HUES6 (cell line): Measurements from ENCODE around the gene FAM3B.

Experiments used
- H3K27ac ChIP-seq: 2 replicates; pipeline ENCODE4 v1.7.0; 2013; ENCODE audit warnings: low read depth, mild to moderate bottlenecking, low read length, inconsistent platforms
- H3K27me3 ChIP-seq: 2 replicates; pipeline ENCODE4 v1.6.1; 2013; ENCODE audit warnings: low read length; ENCODE audit not compliant: control insufficient read depth, insufficient read depth
- H3K36me3 ChIP-seq: 2 replicates; pipeline ENCODE4 v1.6.1; 2013; ENCODE audit warnings: low read length; ENCODE audit not compliant: control insufficient read depth, insufficient read depth
- H3K4me1 ChIP-seq: 2 replicates; pipeline ENCODE4 v1.6.1; 2013; ENCODE audit warnings: low read length; ENCODE audit not compliant: control insufficient read depth, insufficient read depth
- H3K4me3 ChIP-seq: 2 replicates; pipeline ENCODE4 v1.5.1; 2013; ENCODE audit warnings: low read depth, low read length
- H3K9ac ChIP-seq: one replicate; pipeline ENCODE4 v1.6.1; 2013; ENCODE audit warnings: mild to moderate bottlenecking, low read length
- H3K9me3 ChIP-seq: 2 replicates; pipeline ENCODE4 v1.6.1; 2013; ENCODE audit warnings: low read depth, low read length; ENCODE audit not compliant: control insufficient read depth, insufficient read depth

The FAM3B gene

DNA sequence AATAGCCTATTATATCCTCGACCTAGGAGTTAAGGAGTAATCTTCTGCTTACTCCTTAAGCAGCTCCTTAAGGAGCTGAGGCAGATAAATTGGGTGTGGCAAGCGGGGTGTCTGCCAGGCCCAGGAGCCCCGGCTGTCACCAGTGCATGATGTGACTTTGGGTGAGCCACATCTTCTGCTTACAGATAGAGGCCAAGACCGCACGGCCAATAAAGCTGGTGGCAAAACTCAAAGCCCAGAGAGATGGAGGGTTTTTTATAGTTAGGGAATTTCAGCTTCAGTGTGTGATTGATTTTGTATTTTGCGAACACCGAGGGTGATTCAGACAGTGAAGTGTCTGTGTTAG lies 55.1 kb downstream of the FAM3B start:
- Histone ChIP-seq H3K4me1 (peaks cover 12% of the 10 kb centered on the region; the same call in 1 of the 2 replicates), H3K27ac (no peak overlapping the region), H3K36me3 (no peaks in the 10 kb centered on the region), H3K4me3 (no peak overlapping the region), H3K27me3 (peaks cover 13% of the 10 kb centered on the region; the same call in 1 of the 2 replicates), H3K9ac (no peak overlapping the region), H3K9me3 (no peaks in the 10 kb centered on the region)

DNA sequence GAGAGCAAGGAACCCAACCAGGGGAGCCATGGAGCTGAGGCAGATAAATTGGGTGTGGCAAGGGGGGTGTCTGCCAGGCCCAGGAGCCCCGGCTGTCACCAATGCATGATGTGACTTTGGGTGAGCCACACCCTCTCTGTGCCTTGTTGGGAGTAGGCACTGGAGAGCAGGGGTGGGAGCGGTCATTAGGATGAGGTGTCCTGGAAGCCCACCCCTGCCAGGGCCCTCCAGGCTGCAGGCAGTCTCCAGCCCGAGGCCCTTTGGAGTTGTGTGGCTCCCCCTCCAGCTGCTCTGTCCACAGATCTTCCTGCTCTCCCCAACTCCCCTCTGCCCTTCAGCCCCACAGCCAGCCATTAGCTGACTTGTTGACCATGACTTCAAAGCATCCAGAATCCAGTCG lies 56.7 kb downstream of the FAM3B start:
- H3K9ac ChIP-seq: no peak overlapping the region
- no peaks in the 10 kb centered on the region for H3K9me3 ChIP-seq
- no peaks in the 10 kb centered on the region for H3K36me3 ChIP-seq
- H3K4me3 ChIP-seq: no peak overlapping the region
- peaks cover 7% of the 10 kb centered on the region; the same call in 1 of the 2 replicates for H3K27me3 ChIP-seq
- H3K27ac ChIP-seq: no peak overlapping the region
- H3K4me1 ChIP-seq: peaks cover 12% of the 10 kb centered on the region; the same call in 1 of the 2 replicates

DNA sequence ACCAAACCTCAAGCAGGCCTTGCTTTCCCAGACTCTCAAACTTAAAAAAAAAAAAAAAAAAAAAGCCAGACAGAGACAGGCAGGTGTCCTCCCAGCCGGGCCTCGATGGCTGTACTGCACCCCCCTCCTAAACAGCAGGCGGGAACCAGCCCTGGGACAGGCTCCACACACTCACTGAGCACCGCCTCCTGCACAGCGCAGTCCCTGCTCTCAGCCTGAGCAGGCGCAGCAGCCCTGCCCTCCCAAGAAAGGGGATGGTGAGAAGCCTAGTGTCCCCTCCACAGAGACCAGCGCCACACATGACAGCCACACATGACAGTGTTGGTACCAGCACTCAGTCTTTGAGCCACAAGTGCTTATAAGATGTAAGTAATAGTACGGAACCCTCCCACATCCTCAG lies 57.2 kb downstream of the FAM3B start:
- Histone ChIP-seq H3K27me3 (peaks cover 2% of the 10 kb centered on the region; the same call in 1 of the 2 replicates), H3K27ac (no peak overlapping the region), H3K9me3 (no peaks in the 10 kb centered on the region), H3K36me3 (no peaks in the 10 kb centered on the region), H3K9ac (no peak overlapping the region), H3K4me1 (peaks cover 11% of the 10 kb centered on the region; the same call in 1 of the 2 replicates), H3K4me3 (no peak overlapping the region)

DNA sequence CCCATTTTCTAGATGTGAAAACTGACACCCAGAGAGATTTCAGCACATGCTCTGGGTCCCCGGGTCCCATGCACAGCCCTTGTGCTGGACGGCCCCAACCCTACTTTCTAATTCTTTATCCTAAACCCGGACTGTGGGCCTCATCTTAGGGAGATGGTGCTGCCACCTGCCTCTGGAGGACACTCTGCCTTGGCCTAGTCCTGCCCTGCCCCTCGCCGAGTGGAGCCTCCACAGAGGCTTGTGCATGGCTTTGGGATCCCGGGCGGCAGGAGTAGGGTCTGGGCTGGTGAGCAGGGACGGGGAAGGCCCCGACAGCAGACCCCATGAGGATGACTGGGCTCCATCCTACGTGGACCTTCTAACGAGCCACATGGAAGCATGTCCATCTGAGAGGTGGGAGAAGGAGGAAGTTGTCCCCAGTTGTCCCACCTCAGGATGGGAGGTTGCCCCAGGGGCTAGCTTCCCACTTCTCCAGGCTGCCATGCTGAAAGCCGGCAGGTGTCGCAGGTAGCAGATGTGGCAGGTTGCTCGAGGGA lies 57.6 kb downstream of the FAM3B start:
- H3K27me3 ChIP-seq: no peaks in the 10 kb centered on the region
- no peak overlapping the region for H3K9ac ChIP-seq
- no peak overlapping the region for H3K4me3 ChIP-seq
- H3K27ac ChIP-seq: no peak overlapping the region
- H3K4me1 ChIP-seq: peaks cover 6% of the 10 kb centered on the region; the same call in 1 of the 2 replicates
- H3K36me3 ChIP-seq: no peaks in the 10 kb centered on the region
- no peaks in the 10 kb centered on the region for H3K9me3 ChIP-seq

DNA sequence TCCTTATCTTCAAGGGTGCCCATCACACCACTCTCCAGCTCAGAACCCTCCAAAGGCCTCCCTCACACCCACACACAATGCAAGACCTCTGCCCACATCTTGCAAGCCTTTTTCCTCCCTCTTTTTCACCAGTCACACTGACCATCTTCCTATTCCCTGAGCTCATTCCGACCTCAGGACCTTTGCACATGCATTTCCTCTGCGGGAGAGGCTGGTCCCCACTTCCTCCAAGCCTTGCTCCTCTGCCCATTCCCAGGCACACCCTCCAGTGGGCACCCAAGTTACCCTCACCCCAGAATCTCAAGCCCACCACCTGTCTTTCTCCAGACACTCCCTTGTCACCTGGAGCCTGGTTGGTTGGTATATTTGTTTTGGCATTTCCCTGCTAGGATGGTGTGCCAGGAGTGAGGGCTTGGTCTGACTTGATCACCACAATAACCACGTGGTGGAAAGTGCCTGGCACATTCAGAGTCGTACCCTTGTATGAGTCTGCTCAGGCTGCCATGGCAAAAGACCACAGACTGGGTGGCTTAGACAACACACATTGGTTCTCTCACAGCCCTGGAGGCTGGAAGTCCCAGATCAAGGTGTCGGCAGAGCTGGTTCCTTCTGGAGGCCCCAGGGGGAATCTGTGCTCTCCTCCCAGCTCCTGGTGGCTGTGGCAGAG lies 58.4 kb downstream of the FAM3B start:
- Histone ChIP-seq H3K4me1 (0 out of 2 replicates have a peak, but pooled peaks cover under 1% of the 10 kb centered on the region), H3K27ac (no peak overlapping the region), H3K9ac (no peak overlapping the region)

DNA sequence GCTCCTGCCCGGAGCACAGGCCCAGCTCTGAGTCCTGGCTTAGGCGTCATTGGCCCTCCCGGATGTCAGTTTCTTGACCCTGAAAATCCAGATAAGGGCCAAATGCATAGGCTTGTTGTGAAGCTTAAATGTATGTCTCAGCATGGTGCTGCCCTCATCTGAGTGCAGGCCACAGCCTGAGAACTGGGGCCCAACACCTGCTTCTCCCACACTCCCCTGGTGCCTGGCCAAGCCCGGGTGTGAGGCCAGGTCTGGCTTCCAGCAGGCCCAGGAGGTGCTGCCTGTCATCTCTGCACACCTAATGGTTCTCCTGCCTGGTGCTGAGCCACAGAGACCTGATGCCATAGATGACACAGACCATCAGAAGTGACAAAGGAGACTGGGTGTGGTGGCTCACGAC lies 59.3 kb downstream of the FAM3B start:
- Histone ChIP-seq H3K4me1 (no peaks in the 10 kb centered on the region), H3K27ac (no peak overlapping the region), H3K36me3 (no peaks in the 10 kb centered on the region), H3K27me3 (no peaks in the 10 kb centered on the region), H3K4me3 (no peak overlapping the region), H3K9me3 (no peaks in the 10 kb centered on the region), H3K9ac (no peak overlapping the region)

More for the DNA sequence above, 58.4 kb downstream of the FAM3B start:
- Histone ChIP-seq H3K9me3 (no peaks in the 10 kb centered on the region), H3K27me3 (no peaks in the 10 kb centered on the region), H3K36me3 (no peaks in the 10 kb centered on the region), H3K4me3 (no peak overlapping the region)

DNA sequence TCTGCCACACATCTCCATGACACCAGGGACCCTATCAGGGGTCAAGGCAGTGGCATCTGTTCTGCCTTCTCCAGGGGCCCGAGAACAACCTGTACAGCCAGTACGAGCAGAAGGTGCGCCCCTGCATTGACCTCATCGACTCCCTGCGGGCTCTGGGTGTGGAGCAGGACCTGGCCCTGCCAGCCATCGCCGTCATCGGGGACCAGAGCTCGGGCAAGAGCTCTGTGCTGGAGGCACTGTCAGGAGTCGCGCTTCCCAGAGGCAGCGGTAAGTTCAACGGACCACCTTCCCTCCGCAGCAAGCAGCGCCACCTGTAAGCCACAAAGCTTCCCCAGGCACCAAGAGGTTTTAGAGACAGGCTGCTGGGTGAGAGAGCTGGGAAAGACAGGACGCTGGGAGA lies 61.1 kb downstream of the FAM3B start:
- Histone ChIP-seq H3K4me3 (no peak overlapping the region), H3K36me3 (no peaks in the 10 kb centered on the region), H3K27ac (no peak overlapping the region), H3K27me3 (no peaks in the 10 kb centered on the region), H3K4me1 (no peaks in the 10 kb centered on the region), H3K9me3 (peaks cover 3% of the 10 kb centered on the region; the same call in 1 of the 2 replicates), H3K9ac (no peak overlapping the region)

DNA sequence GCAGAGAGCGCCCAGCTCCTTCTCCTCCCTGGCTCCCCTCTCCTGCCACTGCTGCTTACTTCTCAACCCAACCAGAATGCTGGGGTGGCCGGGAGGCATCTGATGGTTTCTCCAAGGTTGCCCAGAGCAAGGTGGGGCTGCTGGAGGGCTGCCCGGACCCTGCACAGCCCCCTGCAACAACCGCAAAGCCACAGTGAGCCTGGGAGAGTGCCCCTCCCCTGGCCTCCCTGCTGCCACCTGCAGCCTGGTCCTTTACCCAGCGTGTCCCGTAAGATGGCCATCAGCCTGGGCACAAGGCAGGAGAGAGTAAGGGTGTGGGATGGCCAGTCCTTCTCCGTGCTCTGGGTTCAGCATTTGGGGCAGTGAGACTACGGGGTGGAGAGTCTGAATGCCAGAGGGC lies 62.2 kb downstream of the FAM3B start:
- H3K4me3 ChIP-seq: no peak overlapping the region
- H3K9ac ChIP-seq: no peak overlapping the region
- no peak overlapping the region for H3K27ac ChIP-seq
- no peaks in the 10 kb centered on the region for H3K4me1 ChIP-seq
- H3K36me3 ChIP-seq: no peaks in the 10 kb centered on the region
- H3K27me3 ChIP-seq: no peaks in the 10 kb centered on the region
- peaks cover 3% of the 10 kb centered on the region; the same call in 1 of the 2 replicates for H3K9me3 ChIP-seq

DNA sequence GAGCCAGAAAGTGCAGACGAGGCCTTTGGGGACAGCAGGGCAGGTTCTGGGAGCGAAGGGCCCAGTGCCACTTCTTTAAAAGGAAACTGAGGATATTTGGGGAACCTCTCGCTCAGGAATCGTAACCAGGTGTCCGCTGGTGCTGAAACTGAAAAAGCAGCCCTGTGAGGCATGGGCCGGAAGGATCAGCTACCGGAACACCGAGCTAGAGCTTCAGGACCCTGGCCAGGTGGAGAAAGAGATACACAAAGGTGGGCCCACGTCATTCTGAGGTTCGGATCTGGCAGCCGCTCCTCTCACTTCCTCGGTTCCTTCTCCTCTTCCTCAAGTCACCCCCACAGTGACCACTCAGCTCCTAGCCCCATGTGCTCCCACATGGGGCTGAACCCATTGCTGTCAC lies 63.3 kb downstream of the FAM3B start:
- Histone ChIP-seq H3K27ac (no peak overlapping the region), H3K36me3 (no peaks in the 10 kb centered on the region), H3K27me3 (no peaks in the 10 kb centered on the region), H3K4me3 (no peak overlapping the region), H3K9ac (no peak overlapping the region), H3K9me3 (peaks cover 3% of the 10 kb centered on the region; the same call in 1 of the 2 replicates), H3K4me1 (no peaks in the 10 kb centered on the region)

DNA sequence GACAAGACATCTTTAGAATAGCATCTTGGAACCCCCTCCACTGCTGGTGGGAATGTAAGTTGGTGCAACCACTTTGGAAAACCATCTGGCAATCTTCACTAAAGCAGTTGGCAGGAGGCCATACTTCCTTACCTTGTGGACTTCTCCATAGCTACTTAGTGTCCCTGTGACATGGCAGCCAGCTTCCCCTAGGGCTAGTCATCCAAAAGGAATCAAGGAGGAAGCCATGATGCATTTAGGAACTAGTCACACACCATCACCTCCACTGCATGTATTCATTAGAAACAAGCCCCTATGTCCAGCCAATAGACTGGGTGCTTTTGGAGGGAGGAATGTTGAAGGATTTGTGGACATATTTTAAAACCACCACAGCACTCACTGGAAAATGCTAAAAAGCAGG lies 65.1 kb downstream of the FAM3B start:
- Histone ChIP-seq H3K9me3 (peaks cover 3% of the 10 kb centered on the region; the same call in 1 of the 2 replicates), H3K27me3 (peaks cover 2% of the 10 kb centered on the region; the same call in 1 of the 2 replicates), H3K36me3 (no peaks in the 10 kb centered on the region), H3K9ac (no peak overlapping the region), H3K27ac (no peak overlapping the region), H3K4me3 (no peak overlapping the region), H3K4me1 (no peaks in the 10 kb centered on the region)

DNA sequence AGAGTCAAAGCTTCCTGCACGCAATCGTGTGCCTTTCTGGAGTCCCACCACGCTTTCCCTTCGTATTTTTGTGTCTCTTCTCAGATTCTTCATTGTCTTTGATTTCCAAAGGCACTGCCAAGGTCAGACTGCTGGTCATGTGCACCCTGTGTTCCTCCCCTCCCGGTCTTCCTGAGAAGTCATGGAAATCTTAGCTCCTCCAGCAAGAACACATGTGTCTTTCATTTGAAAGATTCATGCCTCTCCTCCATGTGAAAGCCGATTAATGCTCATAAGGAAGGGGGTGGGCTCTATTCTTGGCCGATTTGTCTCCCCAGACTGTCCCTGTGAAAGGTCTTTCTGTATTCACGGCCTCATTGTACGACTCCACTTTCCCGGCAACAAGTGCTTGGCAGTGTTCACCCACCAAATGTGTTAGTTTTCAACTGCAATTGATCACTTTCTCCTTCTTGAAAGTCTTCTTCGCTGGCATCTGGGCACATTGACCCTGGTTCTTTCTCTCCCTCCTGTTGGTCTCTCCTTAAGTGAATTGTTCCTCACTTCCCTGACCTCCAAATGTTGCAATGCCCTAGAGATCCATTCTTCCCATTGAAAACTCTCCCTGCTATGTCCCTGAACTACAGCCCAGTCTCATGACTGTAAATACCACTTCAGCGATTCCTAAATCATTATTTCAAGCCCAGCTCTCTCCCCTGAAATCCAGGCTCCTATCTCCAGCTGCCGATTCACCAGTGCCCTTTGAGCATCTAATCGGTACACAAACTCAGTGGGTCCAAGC lies 70.6 kb downstream of the FAM3B start:
- no peak overlapping the region for H3K9ac ChIP-seq
- no peak overlapping the region for H3K27ac ChIP-seq
- no peaks in the 10 kb centered on the region for H3K4me1 ChIP-seq
- H3K9me3 ChIP-seq: no peaks in the 10 kb centered on the region; the same call in 1 of the 2 replicates
- peaks cover 3% of the 10 kb centered on the region; the same call in 1 of the 2 replicates for H3K27me3 ChIP-seq
- H3K4me3 ChIP-seq: no peak overlapping the region
- H3K36me3 ChIP-seq: no peaks in the 10 kb centered on the region
